HG02610 (cell line): ENCODE results near the gene C10orf143.
"Not testable (repeated sequence)": the region's sequence is repeated elsewhere in the genome, so short reads cannot be mapped to it uniquely, and the experiment has no call there.

Experiments
- ATAC-seq: cut with Tn5 transposase; IDR thresholded peaks from one replicate; pipeline ENCODE4 v1.9.1; 2021; ENCODE audit warnings: mild to moderate bottlenecking, moderate library complexity; ENCODE audit not compliant: unreplicated experiment

Gene C10orf143

DNA sequence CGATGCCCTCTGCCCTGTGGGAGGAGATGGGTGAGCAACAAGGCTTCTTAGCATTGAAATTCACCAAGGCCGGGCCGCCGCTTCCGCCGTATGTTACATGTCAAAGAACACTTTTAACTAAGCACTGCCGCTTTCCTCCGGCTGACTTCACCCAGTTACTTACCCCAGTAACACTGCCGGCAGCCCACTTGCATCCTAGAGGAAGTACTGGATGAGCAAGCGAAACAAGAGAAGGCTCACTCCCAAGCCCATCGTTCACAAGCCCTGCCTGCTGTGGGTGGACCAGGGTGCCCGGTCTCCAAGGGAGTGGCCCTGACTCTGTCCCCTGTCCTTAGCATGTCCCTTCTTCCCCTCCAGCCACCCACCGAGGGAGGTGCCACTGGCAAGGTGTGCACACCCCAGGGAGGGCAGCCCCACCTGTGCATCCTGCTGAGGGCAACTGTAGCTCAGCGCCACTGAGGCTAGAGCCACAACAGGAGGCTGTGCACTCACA is 73.4 kb downstream of the C10orf143 start:
- no peak for ATAC-seq

- ATAC-seq, result no peak
These were observed 74.1 kb downstream of the C10orf143 start for GRCh38 chr10:130036296-130037065.

DNA sequence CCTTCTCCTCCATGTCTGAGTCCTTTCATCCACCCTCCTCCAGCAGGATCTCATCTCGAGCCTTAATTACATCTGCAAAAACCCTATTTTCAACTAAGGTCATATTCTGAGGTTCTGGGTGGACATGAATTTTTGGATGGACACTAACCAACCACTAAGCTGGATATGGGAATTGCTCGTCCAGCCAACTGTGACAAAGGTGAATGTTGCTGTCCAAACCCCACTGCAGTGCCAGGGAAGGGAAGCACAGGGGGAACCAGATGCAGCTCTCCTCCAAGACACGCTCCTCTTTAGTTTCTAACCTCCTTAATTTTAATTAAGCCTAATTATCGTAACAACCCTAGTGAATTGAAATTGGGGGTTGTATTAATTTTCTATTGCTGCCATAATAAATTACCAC is 81.4 kb downstream of the C10orf143 start:
- no peak for ATAC-seq

GRCh38 chr10:130028465-130028819 is 82.2 kb downstream of the C10orf143 start:
- ATAC-seq, result no peak

DNA sequence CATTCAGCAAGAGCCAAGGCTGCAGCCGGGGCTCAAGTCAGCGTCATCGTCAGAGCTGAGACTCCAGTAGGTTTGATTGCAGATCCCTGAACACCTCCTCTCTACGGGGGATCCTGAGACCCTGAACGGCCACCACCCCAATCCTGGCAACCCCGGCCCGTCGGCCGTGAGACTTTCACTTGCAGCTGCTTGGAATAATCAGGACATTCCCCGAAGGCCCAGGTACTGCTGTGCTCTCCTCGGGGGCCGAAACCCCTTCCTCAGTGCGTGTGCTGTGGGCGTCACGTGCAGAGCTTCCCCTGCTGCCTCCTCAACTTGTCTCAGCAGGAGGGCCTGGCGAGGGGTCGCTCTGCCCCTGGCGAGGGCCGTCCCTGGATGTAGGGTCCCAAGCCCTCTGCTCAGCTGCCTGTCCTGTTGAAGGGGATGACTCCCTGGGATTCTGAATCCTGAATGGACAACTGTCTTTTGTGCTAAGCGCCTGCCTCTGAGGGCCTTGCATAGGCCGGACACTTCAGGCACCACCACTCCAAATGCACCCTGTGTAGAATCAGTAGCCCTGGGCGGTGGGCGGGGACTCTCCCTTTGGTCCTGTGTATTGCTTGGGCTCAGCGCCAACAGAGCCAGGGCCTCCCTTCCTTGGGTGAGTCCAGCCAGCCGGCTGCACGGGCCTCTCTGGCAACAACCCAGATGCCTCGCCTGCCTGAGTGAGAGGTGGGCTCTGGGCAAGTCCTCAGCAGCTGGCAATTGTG is 82.7 kb downstream of the C10orf143 start:
- ATAC-seq, result no peak

GRCh38 chr10:130026670-130027456 is 83.8 kb downstream of the C10orf143 start:
- no peak for ATAC-seq

- ATAC-seq, result no peak
These were observed 84.7 kb downstream of the C10orf143 start for GRCh38 chr10:130025811-130026485.

- no peak for ATAC-seq
These were observed 85.3 kb downstream of the C10orf143 start for GRCh38 chr10:130025326-130025725.

DNA sequence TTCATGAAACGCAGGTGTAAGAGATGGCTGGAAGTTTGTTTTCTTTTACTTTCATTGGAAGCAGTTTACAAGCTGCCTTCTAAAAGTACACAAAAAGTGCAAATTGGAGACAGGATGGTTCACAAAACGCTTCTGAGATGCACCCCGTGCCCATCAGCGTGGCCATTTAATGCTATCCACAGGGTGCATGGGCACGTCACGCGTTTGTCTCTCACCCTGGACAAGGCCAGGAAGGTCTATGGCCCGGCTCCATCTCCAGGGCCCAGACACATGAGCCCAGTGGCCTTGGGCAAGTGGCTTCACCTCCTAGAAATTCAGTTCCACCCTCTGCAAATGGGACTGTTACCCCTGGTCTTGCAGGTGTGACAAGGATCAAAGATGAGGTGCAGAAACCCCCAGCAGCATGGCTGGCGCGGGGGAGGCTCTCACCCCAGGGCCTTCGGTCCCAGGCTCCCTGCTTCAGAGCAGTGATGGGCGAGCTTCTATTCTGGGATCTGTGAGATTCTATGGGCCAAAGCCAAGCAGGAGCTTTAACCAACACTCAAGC is 85.8 kb downstream of the C10orf143 start:
- ATAC-seq, result no peak

DNA sequence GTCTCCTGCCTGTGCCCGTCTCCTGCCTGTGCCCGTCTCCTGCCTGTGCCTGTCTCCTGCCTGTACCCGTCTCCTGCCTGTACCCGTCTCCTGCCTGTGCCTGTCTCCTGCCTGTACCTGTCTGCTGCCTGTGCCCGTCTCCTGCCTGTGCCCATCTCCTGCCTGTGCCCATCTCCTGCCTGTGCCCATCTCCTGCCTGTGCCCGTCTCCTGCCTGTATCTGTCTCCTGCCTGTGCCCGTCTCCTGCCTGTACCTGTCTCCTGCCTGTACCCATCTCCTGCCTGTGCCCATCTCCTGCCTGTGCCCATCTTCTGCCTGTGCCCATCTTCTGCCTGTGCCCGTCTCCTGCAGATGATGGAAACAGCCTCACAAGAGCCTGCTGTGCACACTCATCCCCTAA is 86.3 kb downstream of the C10orf143 start:
- not testable (repeated sequence) for ATAC-seq

GRCh38 chr10:130023454-130024230 is 87.0 kb downstream of the C10orf143 start:
- no peak for ATAC-seq

- no peak for ATAC-seq
These were observed 87.9 kb downstream of the C10orf143 start for GRCh38 chr10:130022511-130023299.

DNA sequence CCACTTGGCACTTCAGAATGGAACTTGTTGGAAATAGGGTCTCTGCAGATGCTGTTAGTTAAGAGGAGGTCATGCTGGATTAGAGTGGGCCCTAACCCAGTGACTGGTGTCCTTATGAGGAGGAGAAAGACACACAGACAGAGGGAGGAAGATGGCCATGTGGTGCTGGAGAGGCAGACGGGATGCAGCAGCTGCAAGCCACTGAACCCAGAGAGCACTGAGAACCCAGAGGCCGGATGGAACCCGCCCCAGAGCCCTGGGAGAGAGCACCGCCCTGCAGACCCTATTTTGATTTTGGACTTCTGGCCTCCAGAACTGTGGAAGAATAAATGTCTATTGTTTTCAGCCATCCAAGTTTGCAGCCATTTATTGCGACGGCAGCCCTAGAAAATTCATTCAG is 88.5 kb downstream of the C10orf143 start:
- ATAC-seq, result no peak

- ATAC-seq, result no peak
These were observed 89.2 kb downstream of the C10orf143 start for GRCh38 chr10:130021383-130021950.

DNA sequence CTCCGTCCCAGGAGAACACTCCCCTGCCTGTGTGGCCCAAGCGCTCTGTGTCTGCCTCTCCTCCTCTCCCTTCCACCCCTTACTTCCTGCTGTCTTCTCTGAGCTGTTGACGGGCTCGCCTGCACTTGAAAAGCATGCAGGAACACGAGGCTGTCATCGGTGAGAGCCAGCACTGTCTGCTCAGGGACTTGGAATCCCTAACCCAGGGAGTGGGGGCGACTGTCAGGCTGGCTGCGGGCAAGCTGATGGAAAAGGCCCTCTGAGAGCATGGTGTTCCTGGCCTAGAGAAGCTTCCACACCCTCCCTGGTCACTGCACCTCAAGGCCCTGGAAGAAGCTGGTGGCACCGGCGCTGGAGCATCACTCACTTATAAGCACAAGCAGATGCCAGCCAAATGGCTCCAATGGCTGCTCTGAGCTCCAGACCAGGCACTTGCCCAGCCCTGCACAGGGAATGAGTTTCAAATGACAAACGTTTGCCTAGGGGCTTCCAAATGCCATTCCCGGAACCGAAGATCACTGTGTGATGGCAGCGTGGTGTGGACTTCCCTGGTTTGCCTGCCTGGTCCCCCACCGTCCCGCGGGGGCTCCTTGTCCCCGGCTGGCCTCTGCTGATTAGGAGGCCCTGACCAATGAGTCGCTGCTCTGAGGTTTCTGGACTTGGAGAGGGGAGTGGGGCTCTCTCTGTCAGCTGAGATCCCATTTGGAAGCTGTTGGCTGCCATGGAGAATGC is 89.8 kb downstream of the C10orf143 start:
- ATAC-seq, result no peak

GRCh38 chr10:130018730-130019185 is 91.9 kb downstream of the C10orf143 start:
- ATAC-seq, result no peak

- no peak for ATAC-seq
These were observed 92.4 kb downstream of the C10orf143 start for GRCh38 chr10:130018265-130018664.

GRCh38 chr10:130017631-130018022 is 93.0 kb downstream of the C10orf143 start:
- ATAC-seq, result no peak
